K562 (cell line): ENCODE results near the gene PRDX1. TPM values are rescaled to one million over a fixed set of nuclear protein-coding genes. Genes with fewer than 3 reads are reported as not detected.
"Not testable (repeated sequence)": the region's sequence is repeated elsewhere in the genome, so short reads cannot be mapped to it uniquely, and the experiment has no call there.

Experiments
- ATAC-seq: fragments of 200-7000 bp; cut with Tn5 transposase; 3 replicates; pipeline ENCODE4 v1.9.1; 2020; ENCODE audit warnings: moderate library complexity
- BruUV-seq: library from RNA; stranded (reverse); fragments of 400-500 nt; replicated peaks from 2 replicates; lab custom pipeline; 2021; lab: Mats Ljungman, UMichigan
- CTCF ChIA-PET: fragments of 300-600 bp; formaldehyde crosslinking; extraction: SDS; loops from one replicate; lab custom pipeline; 2021; ENCODE audit warnings: low intra/inter-chr PET ratio; lab: Yijun Ruan, JAX
- POLR2A ChIA-PET: fragments of 300-600, 350-650 bp; sonication (Branson Sonifier 250); formaldehyde crosslinking; extraction: SDS; loops from one replicate; lab custom pipeline; 2021; ENCODE audit warnings: antibody characterized with exemption, inconsistent platforms; lab: Yijun Ruan, JAX
- DNase-seq, 4 experiments: peaks; one replicate each; pipeline versions ENCODE4 v3.0.0 to v3.0.0-alpha.2; 2011 to 2018; ENCODE audit warnings: low spot score in 3 of 4, mixed read lengths in 3 of 4; ENCODE audit errors: extremely low read depth in 1 of 4
- FAIRE-seq: peaks from 2 replicates; lab custom pipeline; 2011; peaks lifted over from hg19 to GRCh38; lab: Jason Lieb, UNC
- H2AFZ ChIP-seq: 2 replicates; pipeline ENCODE4 v1.6.0; 2011; ENCODE audit warnings: low read depth, low read length, control low read depth, inconsistent platforms
- H3K27ac ChIP-seq: fragments of 200-600 bp; 3 replicates; pipeline ENCODE4 v1.8.0; 2011; ENCODE audit warnings: low read depth, mild to moderate bottlenecking, control low read depth, inconsistent platforms, low read length, moderate library complexity, mixed read lengths; ENCODE audit errors: extremely low read depth
- H3K27me3 ChIP-seq, 2 experiments: fragments of 300-600 bp in 1 of 2; 2 replicates in 1 of 2; 3 replicates in 1 of 2; pipeline versions ENCODE4 v1.6.0 to v1.8.0; 2011; ENCODE audit warnings: inconsistent platforms in 2 of 2, low read length in 2 of 2, mild to moderate bottlenecking in 1 of 2, mixed read lengths in 1 of 2, moderate library complexity in 1 of 2; ENCODE audit not compliant: control insufficient read depth in 2 of 2, insufficient read depth in 2 of 2
- H3K36me3 ChIP-seq: fragments of 300-600 bp; 3 replicates; pipeline ENCODE4 v1.8.0; 2011; ENCODE audit warnings: mild to moderate bottlenecking, low read length, inconsistent platforms; ENCODE audit not compliant: control insufficient read depth, insufficient read depth
- H3K4me1 ChIP-seq, 2 experiments: fragments of 200-600 bp in 1 of 2; replicated peaks in 1 of 2; 2 replicates in 1 of 2; 3 replicates in 1 of 2; pipeline versions ENCODE4 v1.5.1 to v1.8.0; 2011; ENCODE audit warnings: inconsistent platforms in 2 of 2, low read length in 2 of 2, mild to moderate bottlenecking in 1 of 2, mixed read lengths in 1 of 2, moderate library complexity in 1 of 2; ENCODE audit not compliant: control insufficient read depth in 2 of 2, insufficient read depth in 2 of 2
- H3K4me2 ChIP-seq: 2 replicates; pipeline ENCODE4 v1.6.1; 2011; ENCODE audit warnings: low read length, control low read depth, inconsistent platforms, mixed read lengths; ENCODE audit not compliant: insufficient read depth
- H3K4me3 ChIP-seq: fragments of 200-600 bp; sonication (generic), shearing (Covaris generic); 2 replicates; pipeline ENCODE4 v1.5.1; 2016; ENCODE audit warnings: control low read depth, inconsistent platforms
- H3K79me2 ChIP-seq: fragments of 200-600 bp; 3 replicates; pipeline ENCODE4 v1.8.0; 2011; ENCODE audit warnings: low read length, inconsistent platforms; ENCODE audit not compliant: control insufficient read depth, insufficient read depth
- H3K9ac ChIP-seq, 2 experiments: 2 replicates each; pipeline versions ENCODE4 v1.6.0 to v1.6.1; 2011; ENCODE audit warnings: low read depth in 2 of 2, low read length in 2 of 2, control low read depth in 1 of 2, inconsistent platforms in 1 of 2, mild to moderate bottlenecking in 1 of 2, mixed read lengths in 1 of 2; ENCODE audit not compliant: insufficient read depth in 1 of 2
- H3K9me1 ChIP-seq: one replicate; pipeline ENCODE4 v1.6.0; 2011; ENCODE audit warnings: inconsistent platforms, mild to moderate bottlenecking, low read length, moderate library complexity; ENCODE audit not compliant: control insufficient read depth, insufficient read depth
- H3K9me3 ChIP-seq: replicated peaks from 2 replicates; pipeline ENCODE4 v1.5.1; 2011; ENCODE audit warnings: low read depth, low read length, inconsistent platforms; ENCODE audit not compliant: control insufficient read depth, insufficient read depth
- H4K20me1 ChIP-seq: replicated peaks from 2 replicates; pipeline ENCODE4 v1.6.1; 2011; ENCODE audit warnings: low read length, inconsistent platforms, mixed read lengths; ENCODE audit not compliant: control insufficient read depth, insufficient read depth
- BCOR ChIP-seq: fragments of 450-650 bp; IDR thresholded peaks from 2 replicates; pipeline ENCODE4 v1.6.1; 2016
- CEBPG ChIP-seq, 3 experiments: fragments of 200-800 bp in 1 of 3; sonication (Bioruptor generic) in 1 of 3; sonication (generic) in 1 of 3; formaldehyde crosslinking in 1 of 3; IDR thresholded peaks in 2 of 3; conservative IDR thresholded peaks in 1 of 3; 2 replicates each; pipeline versions ENCODE4 v1.6.1 to v1.8.0; 2016 to 2022; ENCODE audit warnings: missing compliant biosample characterization in 2 of 3, missing genetic modification characterization in 2 of 3, mild to moderate bottlenecking in 1 of 3, missing genetic modification reagents in 1 of 3
- ETV6 ChIP-seq, 3 experiments: fragments of 150-350 bp in 1 of 3; sonication (generic) in 1 of 3; formaldehyde crosslinking in 1 of 3; IDR thresholded peaks; 2 replicates each; pipeline versions ENCODE4 v1.6.1 to v1.8.0; 2014 to 2022; ENCODE audit warnings: borderline replicate concordance in 2 of 3, low read depth in 2 of 3, antibody characterized with exemption in 1 of 3, low read length in 1 of 3, mild to moderate bottlenecking in 1 of 3, missing genetic modification reagents in 1 of 3
- HMG20B ChIP-seq: fragments of 250-450 bp; sonication (Bioruptor Pico); IDR thresholded peaks from 2 replicates; pipeline ENCODE4 v1.5.0; 2021; ENCODE audit warnings: mild to moderate bottlenecking
- KLF6 ChIP-seq: fragments of 250-450 bp; sonication (Bioruptor Pico); IDR thresholded peaks from 2 replicates; pipeline ENCODE4 v1.4.0; 2020; ENCODE audit warnings: mild to moderate bottlenecking, moderate library complexity, borderline replicate concordance
- RBM25 ChIP-seq: fragments of 200-400 bp; formaldehyde crosslinking; IDR thresholded peaks from 2 replicates; pipeline ENCODE4 v1.6.1; 2018; ENCODE audit warnings: low read length, low read depth, moderate library complexity; ENCODE audit not compliant: severe bottlenecking
- SNIP1 ChIP-seq: fragments of 450-650 bp; IDR thresholded peaks from 2 replicates; pipeline ENCODE4 v1.7.1; 2017; ENCODE audit warnings: low read depth, mild to moderate bottlenecking
- SOX6 ChIP-seq: fragments of 450-650 bp; IDR thresholded peaks from 2 replicates; pipeline ENCODE4 v1.6.1; 2014; ENCODE audit warnings: mild to moderate bottlenecking
- TOE1 ChIP-seq, 2 experiments: fragments of 450-650 bp in 1 of 2; sonication (generic) in 1 of 2; formaldehyde crosslinking in 1 of 2; IDR thresholded peaks; 2 replicates each; pipeline versions ENCODE4 v1.7.1 to v1.8.0; 2016 to 2022; ENCODE audit warnings: borderline replicate concordance in 2 of 2, mild to moderate bottlenecking in 2 of 2, antibody characterized with exemption in 1 of 2, inconsistent platforms in 1 of 2, low read depth in 1 of 2, missing genetic modification reagents in 1 of 2, moderate library complexity in 1 of 2
- U2AF1 ChIP-seq: fragments of 200-400 bp; formaldehyde crosslinking; optimal IDR thresholded peaks from 2 replicates; pipeline ENCODE3; 2017; ENCODE audit warnings: mild to moderate bottlenecking, low read depth, low read length, moderate library complexity
- ZNF121 ChIP-seq: sonication (generic); formaldehyde crosslinking; conservative IDR thresholded peaks from 2 replicates; pipeline ENCODE4 v1.8.0; 2022; ENCODE audit warnings: missing genetic modification reagents
- ZNF316 ChIP-seq: fragments of 450-650 bp; IDR thresholded peaks from 2 replicates; pipeline ENCODE4 v1.6.1; 2016
- WGBS: fragments of 100-300 bp; shearing (Covaris generic); methylation state at CpG from one replicate; pipeline ENCODE4 v1.1.6; 2016; ENCODE audit warnings: low coverage, mixed read lengths; ENCODE audit not compliant: insufficient coverage; ENCODE audit errors: missing lambda C conversion rate; 5-methylcytosine and 5-hydroxymethylcytosine counted together
- in situ Hi-C: fragments of 300-500 bp; cut with MboI; formaldehyde crosslinking; loops from 4 replicates; pipeline ENCODE4 v1.15.0; 2018; ENCODE audit warnings: inconsistent platforms, mixed read lengths
- intact Hi-C: fragments of 100-400 bp; cut with micrococcal nuclease; formaldehyde crosslinking; loops from 2 replicates; pipeline ENCODE4 v1.14.2; 2022
- polyA plus RNA-seq, 8 experiments: library from polyadenylated mRNA; depleted of rRNA in 4 of 8; stranded (reverse) in 5 of 8; unstranded in 3 of 8; fragments of >200 nt; fragmentation: Nextera tagmentation in 2 of 8; fragmentation: Illumina TruSeq in 1 of 8; extraction: Ambion mirVana in 2 of 8; extraction: Trizol in 1 of 8; gene quantifications; 2 replicates each; pipeline versions ENCODE4 v1.2.1 to v1.2.3, GENCODE V29; 2011 to 2014; ENCODE audit warnings: inconsistent platforms in 1 of 8, missing spikeins in 1 of 8
- total RNA-seq, 7 experiments: library from RNA; depleted of rRNA in 6 of 7; stranded (reverse); fragments of >200 nt in 6 of 7; fragmentation: Illumina TruSeq in 2 of 7; extraction: Trizol in 2 of 7; gene quantifications; 2 replicates each; pipeline versions ENCODE4 v1.2.1 to v1.2.3, GENCODE V29; 2011 to 2021; ENCODE audit warnings: low replicate concordance in 1 of 7
- TF ChIP-seq, protein P1 (sequence below): sonication (generic); formaldehyde crosslinking; IDR thresholded peaks from 2 replicates; pipeline ENCODE4 v1.8.0; 2023; ENCODE audit warnings: mild to moderate bottlenecking, missing genetic modification reagents

The PRDX1 gene
- total and polyA plus RNA-seq, 9 of the 15 experiments (the other 6 are each of a cell fraction or from before 2014, with no cell fraction given) = 748 to 2,388 (median 1,045) TPM

DNA sequence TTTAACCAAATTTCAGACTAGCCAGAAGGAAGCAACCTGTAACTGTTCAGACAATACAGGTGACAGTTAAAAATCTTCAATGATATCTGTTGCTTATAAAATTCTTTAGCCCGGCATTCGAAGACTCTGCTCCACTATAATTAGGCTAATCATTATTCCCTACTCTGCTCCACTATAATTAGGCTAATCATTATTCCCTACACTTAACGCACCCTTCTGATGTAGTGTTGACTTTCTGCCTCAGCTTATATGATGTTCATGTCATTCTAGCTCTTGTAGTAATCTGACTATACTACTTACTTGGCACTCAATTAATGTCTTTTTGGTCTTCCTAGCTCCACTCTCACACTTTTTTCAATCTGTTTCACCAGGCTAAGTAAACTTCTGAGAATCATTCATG lies 44.0 kb downstream of the PRDX1 start (continued):
- no peak for TF ChIP-seq U2AF1

DNA sequence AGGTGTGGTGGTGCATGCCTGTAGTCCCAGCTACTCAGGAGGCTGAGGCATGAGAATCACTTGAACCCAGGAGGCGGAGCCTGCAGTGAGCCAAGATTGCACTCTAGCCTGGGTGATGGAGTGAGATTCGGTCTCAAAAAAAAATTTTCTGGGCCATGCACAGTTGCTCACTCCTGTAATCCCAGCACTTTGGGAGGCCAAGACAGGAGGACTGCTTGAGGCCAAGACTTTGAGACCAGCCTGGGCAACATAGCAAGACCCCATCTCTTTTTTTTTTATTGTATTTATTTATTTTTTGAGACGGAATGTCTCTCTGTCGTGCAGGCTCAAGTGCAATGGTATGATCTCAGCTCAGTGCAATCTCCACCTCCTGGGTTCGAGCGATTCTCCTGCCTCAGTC lies 47.5 kb downstream of the PRDX1 start:
- H3K27me3 ChIP-seq, H3K4me2 ChIP-seq, DNase-seq, H3K9ac ChIP-seq, H3K27ac ChIP-seq, FAIRE-seq, ATAC-seq, BruUV-seq, CTCF ChIA-PET, in situ Hi-C loops, H4K20me1 ChIP-seq, H3K4me1 ChIP-seq, intact Hi-C loops, H2AFZ ChIP-seq, H3K79me2 ChIP-seq, H3K9me3 ChIP-seq, H3K4me3 ChIP-seq, H3K9me1 ChIP-seq, H3K36me3 ChIP-seq: not testable (repeated sequence)
- 69% methylated on average over 6 of the region's 6 CpGs for WGBS
- TF ChIP-seq BCOR = peak; percentile 48; the same call in 1 of the 2 replicates
- TF ChIP-seq RBM25 = peak; percentile 73
- TF ChIP-seq ZNF121 (CRISPR knock-in tag) = peak; percentile 97
- POLR2A ChIA-PET = interaction anchor here (0.6 to 0.9 kb wide), 3 partner anchors 16 to 655 kb away, joined by 3 to 4 read pairs (median 3); no protein-coding TSS in a partner anchor

DNA sequence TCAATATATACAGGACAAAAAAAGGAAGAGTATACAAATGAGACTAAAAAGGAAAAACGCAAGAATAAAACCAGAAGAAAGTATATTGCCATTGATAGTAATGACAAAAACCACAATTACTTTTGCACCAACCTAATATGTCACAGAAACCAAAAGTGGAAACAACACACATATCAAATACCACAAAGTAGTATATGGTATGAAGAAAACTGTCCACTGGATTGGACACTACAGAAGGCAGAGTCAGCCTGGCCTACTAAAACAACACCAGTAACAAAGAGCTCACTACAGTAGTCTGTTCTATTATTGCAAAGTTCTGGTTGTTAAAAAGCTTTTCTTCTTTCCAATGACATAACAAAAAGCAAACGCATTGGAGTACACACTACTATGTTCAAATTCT lies 48.4 kb downstream of the PRDX1 start:
- Histone ChIP-seq H3K9ac (no peak overlapping the region), H3K79me2 (no peaks in the 10 kb centered on the region), H3K27ac (no peak overlapping the region), H3K9me3 (no peaks in the 10 kb centered on the region), H3K36me3 (no peaks in the 10 kb centered on the region), H3K27me3 (no peaks in the 10 kb centered on the region), H3K4me2 (no peak overlapping the region), H3K4me3 (no peak overlapping the region), H3K4me1 (no peaks in the 10 kb centered on the region; a peak in 1 of 5 replicates), H2AFZ (no peak overlapping the region), H4K20me1 (no peaks in the 10 kb centered on the region), H3K9me1 (no peaks in the 10 kb centered on the region)
- no TSS peak for BruUV-seq
- peak; percentile 54 for ATAC-seq
- FAIRE-seq = peak; percentile 32
- CTCF ChIA-PET = no interaction called here
- DNase-seq = no peak
- WGBS = 15% methylated on average over 2 of the region's 2 CpGs
- POLR2A ChIA-PET = interaction anchor here (0.9 kb wide), 3 partner anchors 17 to 654 kb away, joined by 3 to 4 read pairs (median 3); no protein-coding TSS in a partner anchor
- in situ Hi-C loops (no loop called here), intact Hi-C loops (no loop called here)
- no peak for TF ChIP-seq CEBPG (CRISPR knock-in tag; IDR thresholded peaks at IDR 0.05)
- no peak for TF ChIP-seq CEBPG (tag; conservative IDR thresholded peaks at IDR 0.05 in 1 of 2, IDR thresholded peaks at IDR 0.05 in 1 of 2)
- no peak for TF ChIP-seq HMG20B (CRISPR knock-in tag)
- TF ChIP-seq ETV6 (IDR thresholded peaks at IDR 0.05; ENCODE audit: borderline replicate concordance in 1 of 2, low read depth in 2 of 2, low read length in 1 of 2) = no peak
- no peak for TF ChIP-seq ETV6 (CRISPR knock-in tag; IDR thresholded peaks at IDR 0.05; ENCODE audit: borderline replicate concordance)
- TF ChIP-seq KLF6 (CRISPR knock-in tag) = no peak
- no peak for TF ChIP-seq TOE1 (IDR thresholded peaks at IDR 0.05; ENCODE audit: borderline replicate concordance)
- TF ChIP-seq TOE1 (CRISPR knock-in tag; IDR thresholded peaks at IDR 0.05; ENCODE audit: borderline replicate concordance, low read depth) = no peak
- TF ChIP-seq SOX6 = no peak; the same call in 1 of the 2 replicates
- no peak for TF ChIP-seq SNIP1
- TF ChIP-seq ZNF316 = no peak
- TF ChIP-seq, protein P1, sequence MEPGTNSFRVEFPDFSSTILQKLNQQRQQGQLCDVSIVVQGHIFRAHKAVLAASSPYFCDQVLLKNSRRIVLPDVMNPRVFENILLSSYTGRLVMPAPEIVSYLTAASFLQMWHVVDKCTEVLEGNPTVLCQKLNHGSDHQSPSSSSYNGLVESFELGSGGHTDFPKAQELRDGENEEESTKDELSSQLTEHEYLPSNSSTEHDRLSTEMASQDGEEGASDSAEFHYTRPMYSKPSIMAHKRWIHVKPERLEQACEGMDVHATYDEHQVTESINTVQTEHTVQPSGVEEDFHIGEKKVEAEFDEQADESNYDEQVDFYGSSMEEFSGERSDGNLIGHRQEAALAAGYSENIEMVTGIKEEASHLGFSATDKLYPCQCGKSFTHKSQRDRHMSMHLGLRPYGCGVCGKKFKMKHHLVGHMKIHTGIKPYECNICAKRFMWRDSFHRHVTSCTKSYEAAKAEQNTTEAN = no peak
